ENCODE data around the gene FBN2.
A peak's percentile ranks its signal among the peaks of the same experiment; 100 is the strongest.

Gene FBN2

DNA sequence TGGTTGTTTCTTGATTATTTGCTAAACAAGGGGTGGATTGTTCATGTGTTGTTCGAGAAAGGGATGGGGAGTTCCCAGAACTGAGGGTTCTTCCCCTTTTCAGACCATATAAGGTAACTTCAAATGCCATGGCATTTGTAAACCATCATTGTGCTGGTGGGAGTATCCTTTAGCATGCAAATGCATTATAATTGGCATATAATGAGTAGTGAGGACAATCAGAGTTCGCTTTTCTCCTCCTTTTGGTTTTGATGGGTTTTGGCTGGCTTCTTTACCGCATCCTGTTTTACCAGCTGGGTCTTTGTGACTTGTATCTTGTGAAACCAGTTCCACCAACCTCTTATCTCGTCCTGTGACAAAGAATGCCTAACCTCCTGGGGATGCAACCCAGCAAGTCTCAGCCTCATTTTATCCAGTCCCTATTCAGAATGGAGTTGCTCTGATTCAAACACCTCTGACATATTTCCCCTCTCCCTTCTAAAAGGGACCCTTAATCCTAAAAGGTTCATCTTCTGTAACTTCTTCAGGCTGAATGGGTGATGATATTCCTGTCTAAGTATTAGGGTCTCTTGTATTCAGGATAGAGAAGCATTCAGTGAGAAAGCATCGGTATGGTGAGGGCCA lies 8.7 kb upstream of the FBN2 start:
- DNase-seq (ENCODE audit: low read depth): peak; percentile 62
- no peak overlapping the region for H3K4me3 ChIP-seq (ENCODE audit: low read length)
- TF ChIP-seq, protein P1, sequence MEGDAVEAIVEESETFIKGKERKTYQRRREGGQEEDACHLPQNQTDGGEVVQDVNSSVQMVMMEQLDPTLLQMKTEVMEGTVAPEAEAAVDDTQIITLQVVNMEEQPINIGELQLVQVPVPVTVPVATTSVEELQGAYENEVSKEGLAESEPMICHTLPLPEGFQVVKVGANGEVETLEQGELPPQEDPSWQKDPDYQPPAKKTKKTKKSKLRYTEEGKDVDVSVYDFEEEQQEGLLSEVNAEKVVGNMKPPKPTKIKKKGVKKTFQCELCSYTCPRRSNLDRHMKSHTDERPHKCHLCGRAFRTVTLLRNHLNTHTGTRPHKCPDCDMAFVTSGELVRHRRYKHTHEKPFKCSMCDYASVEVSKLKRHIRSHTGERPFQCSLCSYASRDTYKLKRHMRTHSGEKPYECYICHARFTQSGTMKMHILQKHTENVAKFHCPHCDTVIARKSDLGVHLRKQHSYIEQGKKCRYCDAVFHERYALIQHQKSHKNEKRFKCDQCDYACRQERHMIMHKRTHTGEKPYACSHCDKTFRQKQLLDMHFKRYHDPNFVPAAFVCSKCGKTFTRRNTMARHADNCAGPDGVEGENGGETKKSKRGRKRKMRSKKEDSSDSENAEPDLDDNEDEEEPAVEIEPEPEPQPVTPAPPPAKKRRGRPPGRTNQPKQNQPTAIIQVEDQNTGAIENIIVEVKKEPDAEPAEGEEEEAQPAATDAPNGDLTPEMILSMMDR (IDR thresholded peaks at IDR 0.05; ENCODE audit: insufficient read depth, low read depth, low read length, missing control alignments): no peak

DNA sequence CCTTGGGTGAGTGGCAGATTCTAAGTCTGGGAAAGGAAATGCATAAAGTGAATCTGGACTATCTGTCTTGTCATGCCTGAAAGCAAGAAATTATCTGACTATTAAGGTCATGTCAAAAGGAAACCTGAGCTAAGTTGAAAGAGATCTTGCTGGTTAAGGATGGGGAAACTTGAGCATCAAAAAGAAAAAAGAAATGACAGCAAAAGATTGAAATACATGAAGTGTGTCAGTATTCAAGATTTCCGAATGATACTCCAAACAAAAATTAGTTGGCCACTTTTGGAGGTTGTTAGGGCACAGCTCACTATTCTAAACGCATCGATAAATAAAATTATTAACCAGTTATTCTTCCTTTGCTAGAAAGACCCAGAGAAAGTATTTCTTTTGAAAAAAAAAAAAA lies 3.3 kb upstream of the FBN2 start:
- DNase-seq (ENCODE audit: low read depth): no peak
- no peak overlapping the region for H3K4me3 ChIP-seq (ENCODE audit: low read length)
- TF ChIP-seq, protein P1 (IDR thresholded peaks at IDR 0.05; ENCODE audit: insufficient read depth, low read depth, low read length, missing control alignments): no peak

DNA sequence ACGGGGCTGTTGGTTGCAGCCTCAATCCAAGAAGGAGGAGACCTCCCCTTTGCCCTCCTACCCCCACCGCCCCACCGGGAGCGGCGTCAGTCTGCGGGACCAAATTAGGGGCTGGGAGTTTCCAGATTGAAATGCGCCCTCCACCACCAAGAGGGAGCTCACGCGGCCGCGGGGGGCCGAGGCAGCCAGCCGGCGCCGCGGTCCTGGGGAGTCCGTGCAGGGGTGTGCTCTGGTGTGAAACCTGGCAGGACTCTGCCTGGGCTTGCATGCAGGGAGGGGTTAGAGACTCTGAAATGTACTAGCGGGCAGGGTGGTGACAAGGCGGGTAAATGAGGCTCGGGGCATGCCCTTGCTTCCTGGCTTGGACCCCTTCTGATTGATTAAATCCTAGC lies 989 bp upstream of the FBN2 start:
- TF ChIP-seq, protein P1 (IDR thresholded peaks at IDR 0.05; ENCODE audit: insufficient read depth, low read depth, low read length, missing control alignments): no peak
- H3K4me3 ChIP-seq (ENCODE audit: low read length): peak overlapping the region; percentile 59
- peak; percentile 66 for DNase-seq (ENCODE audit: low read depth)

DNA sequence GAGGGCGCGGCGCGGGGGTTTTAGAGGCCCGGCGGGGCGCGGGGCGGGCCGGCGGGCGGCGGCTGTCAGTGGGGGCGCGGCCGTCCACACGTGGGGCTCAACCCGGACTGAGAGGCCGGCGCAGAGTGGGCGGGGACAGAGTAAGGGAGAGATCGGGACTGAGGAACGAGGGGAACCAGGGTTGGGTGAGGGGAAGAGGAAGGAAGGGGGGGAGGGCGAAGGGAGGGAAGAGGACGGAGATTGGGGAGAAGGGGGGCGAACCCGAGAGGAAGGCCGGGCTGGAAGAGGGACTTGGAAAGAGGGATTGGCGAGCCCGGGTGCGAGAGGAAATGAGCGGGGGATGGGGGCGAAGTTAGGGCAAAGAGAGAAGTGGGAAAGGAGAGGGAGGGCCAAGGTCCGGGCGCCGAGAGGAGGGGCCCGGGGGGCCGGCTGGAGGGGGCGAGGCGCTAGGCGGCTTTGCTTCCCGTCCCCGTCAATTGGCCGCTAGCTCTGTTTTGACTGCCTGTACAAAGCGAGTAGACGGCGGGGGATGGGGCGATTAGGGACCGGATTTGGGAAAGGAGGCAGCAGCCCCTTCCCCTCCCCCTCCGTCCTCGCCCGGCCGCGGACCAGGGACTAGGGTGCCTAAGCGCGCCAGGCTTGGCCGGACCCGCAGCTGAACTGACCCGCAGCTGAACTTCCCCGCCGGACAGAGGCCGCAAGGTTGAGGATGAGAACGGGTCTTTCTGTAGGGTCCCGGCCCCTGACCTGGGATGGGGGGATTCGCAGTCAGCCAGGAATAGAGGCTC lies 399 bp upstream of the FBN2 start:
- H3K4me3 ChIP-seq (ENCODE audit: low read length): peak overlapping the region; percentile 59
- peak; percentile 79 for DNase-seq (ENCODE audit: low read depth)
- TF ChIP-seq, protein P1 (IDR thresholded peaks at IDR 0.05; ENCODE audit: insufficient read depth, low read depth, low read length, missing control alignments): no peak

DNA sequence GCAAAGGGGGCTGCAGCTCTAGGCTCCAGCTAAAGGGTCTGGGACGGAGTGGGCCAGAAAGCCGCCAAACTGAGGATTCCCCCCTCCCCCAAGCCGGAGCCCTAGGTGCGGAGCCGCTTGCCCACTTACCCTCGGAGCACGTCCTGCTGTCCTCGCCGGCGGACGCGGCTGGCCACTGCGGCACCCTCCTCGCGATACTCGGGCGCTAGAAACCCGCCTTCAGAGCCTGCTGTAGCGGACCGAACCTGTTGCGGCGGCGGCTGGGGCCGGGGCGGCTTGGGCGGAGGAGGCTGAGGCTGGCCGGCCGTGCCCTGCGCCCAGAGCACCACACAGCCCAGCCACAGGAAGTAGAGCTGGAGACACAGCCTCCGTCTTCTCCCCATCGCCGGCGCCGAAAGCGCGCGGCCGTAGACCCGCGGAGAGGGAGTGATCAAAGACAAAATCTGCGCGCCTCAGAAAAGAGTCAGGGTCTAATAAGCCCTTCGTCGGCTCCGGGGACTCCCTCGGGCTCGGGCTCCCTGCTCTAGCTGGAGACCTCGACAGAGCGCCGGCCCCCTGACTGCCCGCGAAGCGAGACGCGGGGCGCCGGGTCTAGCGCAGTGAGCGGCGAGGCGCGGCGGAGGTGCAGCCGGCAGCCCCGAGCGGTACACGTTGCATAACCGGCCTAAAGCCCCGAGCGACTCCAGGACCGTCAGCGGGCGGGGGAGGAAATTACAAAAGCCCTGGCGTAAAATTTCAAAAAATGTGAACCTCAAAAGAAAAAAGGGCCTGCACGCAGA lies 635 bp downstream of the FBN2 start:
- peak overlapping the region; percentile 59 for H3K4me3 ChIP-seq (ENCODE audit: low read length)
- peak; percentile 67 for DNase-seq (ENCODE audit: low read depth)
- TF ChIP-seq, protein P1 (IDR thresholded peaks at IDR 0.05; ENCODE audit: insufficient read depth, low read depth, low read length, missing control alignments): no peak

DNA sequence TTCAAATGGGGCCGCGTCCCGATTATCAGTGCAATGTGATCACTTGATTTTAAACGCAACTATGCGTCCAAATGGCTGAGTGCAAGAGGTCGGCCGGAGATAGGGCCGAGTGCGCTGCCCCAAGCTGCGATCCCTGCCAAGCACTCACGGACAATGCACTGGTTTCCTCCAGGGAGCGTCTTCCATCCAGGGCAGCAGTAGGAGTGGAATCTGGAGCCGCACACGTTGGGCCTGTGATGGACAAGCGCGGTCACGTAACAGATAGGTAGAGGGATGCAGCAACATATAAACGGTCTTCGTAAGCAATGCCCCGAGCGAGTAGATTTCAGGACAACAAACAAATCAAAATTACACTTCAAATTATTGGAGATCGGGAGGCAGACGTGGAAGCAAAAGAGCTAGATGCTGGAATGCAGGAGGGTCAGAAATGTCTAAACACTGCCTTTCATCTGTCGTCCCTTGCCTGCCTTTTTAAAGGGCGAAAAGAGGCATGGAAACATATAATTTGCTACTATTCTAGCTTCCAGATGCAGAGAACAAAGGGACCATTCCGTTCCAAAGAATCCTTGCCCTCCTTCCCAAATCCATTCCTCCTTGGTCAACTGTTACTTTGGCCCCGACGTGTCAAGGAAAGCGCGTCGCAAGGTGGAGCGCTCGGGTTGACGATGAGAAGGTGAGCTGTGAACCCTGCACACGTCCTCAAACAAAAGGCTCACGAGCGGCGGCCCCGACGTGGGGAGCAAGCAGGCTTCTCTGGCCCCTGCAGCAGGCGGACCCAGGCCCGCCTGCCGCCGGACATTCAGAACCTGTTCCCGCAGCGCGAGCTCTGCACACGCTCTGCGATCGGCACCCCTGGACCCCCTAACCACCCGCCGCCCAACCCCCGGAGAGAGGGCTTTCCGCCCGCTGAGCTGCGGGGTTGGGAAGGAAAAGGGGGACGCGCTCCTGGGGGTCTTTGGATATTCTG lies 1.5 kb downstream of the FBN2 start:
- TF ChIP-seq, protein P1 (IDR thresholded peaks at IDR 0.05; ENCODE audit: insufficient read depth, low read depth, low read length, missing control alignments): peak; percentile 9

More for the DNA sequence above, 1.5 kb downstream of the FBN2 start:
- peak overlapping the region; percentile 59 for H3K4me3 ChIP-seq (ENCODE audit: low read length)
- DNase-seq (ENCODE audit: low read depth): peak; percentile 59

Measured in epithelial cell of esophagus (primary cell).